Measurements from ENCODE around the gene TNFRSF8.

TNFRSF8 gene

GRCh38 chr1:12161324-12161661, 98.2 kb downstream of the TNFRSF8 start:
- H3K4me1 ChIP-seq (ENCODE audit: low read depth, poor library complexity, severe bottlenecking), result peaks cover 91% of the 10 kb centered on the region
- H3K4me2 ChIP-seq, result peak overlapping the region; percentile 85
- TF ChIP-seq, protein P1, sequence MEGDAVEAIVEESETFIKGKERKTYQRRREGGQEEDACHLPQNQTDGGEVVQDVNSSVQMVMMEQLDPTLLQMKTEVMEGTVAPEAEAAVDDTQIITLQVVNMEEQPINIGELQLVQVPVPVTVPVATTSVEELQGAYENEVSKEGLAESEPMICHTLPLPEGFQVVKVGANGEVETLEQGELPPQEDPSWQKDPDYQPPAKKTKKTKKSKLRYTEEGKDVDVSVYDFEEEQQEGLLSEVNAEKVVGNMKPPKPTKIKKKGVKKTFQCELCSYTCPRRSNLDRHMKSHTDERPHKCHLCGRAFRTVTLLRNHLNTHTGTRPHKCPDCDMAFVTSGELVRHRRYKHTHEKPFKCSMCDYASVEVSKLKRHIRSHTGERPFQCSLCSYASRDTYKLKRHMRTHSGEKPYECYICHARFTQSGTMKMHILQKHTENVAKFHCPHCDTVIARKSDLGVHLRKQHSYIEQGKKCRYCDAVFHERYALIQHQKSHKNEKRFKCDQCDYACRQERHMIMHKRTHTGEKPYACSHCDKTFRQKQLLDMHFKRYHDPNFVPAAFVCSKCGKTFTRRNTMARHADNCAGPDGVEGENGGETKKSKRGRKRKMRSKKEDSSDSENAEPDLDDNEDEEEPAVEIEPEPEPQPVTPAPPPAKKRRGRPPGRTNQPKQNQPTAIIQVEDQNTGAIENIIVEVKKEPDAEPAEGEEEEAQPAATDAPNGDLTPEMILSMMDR (conservative IDR thresholded peaks at IDR 0.05; ENCODE audit: low read depth, low read length), result no peak
- H3K27ac ChIP-seq, result peak overlapping the region; percentile 93
- H2AFZ ChIP-seq (ENCODE audit: low read depth), result peak overlapping the region; percentile 60; the same call in 1 of the 2 replicates
- no peak overlapping the region for H3K4me3 ChIP-seq (IDR thresholded peaks at IDR 0.05; ENCODE audit: insufficient read depth, low read depth, low read length)
- H4K20me1 ChIP-seq (ENCODE audit: insufficient read depth), result no peaks in the 10 kb centered on the region
- peak overlapping the region; percentile 57 for H3K9ac ChIP-seq
- H3K79me2 ChIP-seq (ENCODE audit: insufficient read depth, low read depth), result no peaks in the 10 kb centered on the region
- no peaks in the 10 kb centered on the region for H3K36me3 ChIP-seq (ENCODE audit: insufficient read depth)
- H3K27me3 ChIP-seq (ENCODE audit: insufficient read depth, low read depth), result no peaks in the 10 kb centered on the region

DNA sequence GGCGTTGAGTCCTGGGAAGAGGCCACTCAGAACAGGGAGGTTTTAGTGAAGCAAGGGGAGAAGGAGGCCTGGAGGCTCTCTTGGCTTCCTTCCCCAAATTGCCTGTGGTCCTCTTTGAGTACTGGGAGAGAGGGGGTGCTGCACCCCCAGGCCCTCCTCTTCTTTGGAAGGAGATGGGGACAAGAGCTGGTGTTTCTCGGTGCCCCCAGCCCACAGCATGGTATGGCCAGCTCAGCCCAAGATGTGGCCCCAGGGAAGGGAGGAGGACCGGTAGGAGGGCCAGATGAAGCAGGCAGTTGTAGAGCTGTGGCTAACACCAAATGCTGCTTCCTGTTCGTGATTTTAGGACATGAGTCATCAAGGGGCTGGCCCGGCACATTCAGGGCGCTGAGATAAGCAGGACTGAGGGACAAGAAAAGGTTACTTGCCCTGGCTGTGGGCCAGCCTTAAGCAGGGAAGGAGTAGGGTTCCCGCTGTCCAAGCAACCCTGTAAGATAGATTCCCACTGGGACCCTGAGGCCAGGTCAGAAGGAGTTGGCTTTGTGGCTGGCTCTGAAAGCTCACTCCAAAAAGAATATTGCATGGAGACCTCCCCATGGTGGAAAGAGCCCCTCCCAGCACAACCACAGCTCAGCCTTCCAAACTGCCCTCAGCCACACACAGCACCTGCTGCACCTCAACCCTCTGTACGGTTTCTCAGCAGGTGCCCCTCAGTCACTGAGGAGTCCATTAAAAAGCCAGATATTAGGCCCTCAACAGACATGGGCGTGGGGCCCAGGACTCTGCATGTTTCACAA, 98.8 kb downstream of the TNFRSF8 start:
- TF ChIP-seq, protein P1 (conservative IDR thresholded peaks at IDR 0.05; ENCODE audit: low read depth, low read length), result no peak
- peak overlapping the region; percentile 85 for H3K4me2 ChIP-seq
- peak overlapping the region; percentile 60; the same call in 1 of the 2 replicates for H2AFZ ChIP-seq (ENCODE audit: low read depth)
- no peaks in the 10 kb centered on the region for H4K20me1 ChIP-seq (ENCODE audit: insufficient read depth)
- no peak overlapping the region for H3K4me3 ChIP-seq (IDR thresholded peaks at IDR 0.05; ENCODE audit: insufficient read depth, low read depth, low read length)
- no peaks in the 10 kb centered on the region for H3K27me3 ChIP-seq (ENCODE audit: insufficient read depth, low read depth)
- H3K27ac ChIP-seq, result peak overlapping the region; percentile 93
- no peaks in the 10 kb centered on the region for H3K36me3 ChIP-seq (ENCODE audit: insufficient read depth)
- no peaks in the 10 kb centered on the region for H3K79me2 ChIP-seq (ENCODE audit: insufficient read depth, low read depth)
- H3K9ac ChIP-seq, result peak overlapping the region; percentile 57
- peaks cover 93% of the 10 kb centered on the region for H3K4me1 ChIP-seq (ENCODE audit: low read depth, poor library complexity, severe bottlenecking)

GRCh38 chr1:12162459-12163137, 99.5 kb downstream of the TNFRSF8 start:
- peak overlapping the region; percentile 93 for H3K27ac ChIP-seq
- no peaks in the 10 kb centered on the region for H4K20me1 ChIP-seq (ENCODE audit: insufficient read depth)
- no peak overlapping the region for H3K4me3 ChIP-seq (IDR thresholded peaks at IDR 0.05; ENCODE audit: insufficient read depth, low read depth, low read length)
- peak overlapping the region; percentile 57 for H3K9ac ChIP-seq
- H3K4me1 ChIP-seq (ENCODE audit: low read depth, poor library complexity, severe bottlenecking), result peaks cover 86% of the 10 kb centered on the region
- H3K79me2 ChIP-seq (ENCODE audit: insufficient read depth, low read depth), result peaks cover 6% of the 10 kb centered on the region
- H3K4me2 ChIP-seq, result peak overlapping the region; percentile 85
- H3K36me3 ChIP-seq (ENCODE audit: insufficient read depth), result no peaks in the 10 kb centered on the region
- peak overlapping the region; percentile 60; the same call in 1 of the 2 replicates for H2AFZ ChIP-seq (ENCODE audit: low read depth)
- TF ChIP-seq, protein P1 (conservative IDR thresholded peaks at IDR 0.05; ENCODE audit: low read depth, low read length), result no peak
- H3K27me3 ChIP-seq (ENCODE audit: insufficient read depth, low read depth), result no peaks in the 10 kb centered on the region

GRCh38 chr1:12163210-12163609, 100.1 kb downstream of the TNFRSF8 start:
- peak overlapping the region; percentile 85 for H3K4me2 ChIP-seq
- H3K9ac ChIP-seq, result no peak overlapping the region
- H3K27ac ChIP-seq, result peak overlapping the region; percentile 93
- H3K4me3 ChIP-seq (IDR thresholded peaks at IDR 0.05; ENCODE audit: insufficient read depth, low read depth, low read length), result no peak overlapping the region
- H3K36me3 ChIP-seq (ENCODE audit: insufficient read depth), result no peaks in the 10 kb centered on the region
- H4K20me1 ChIP-seq (ENCODE audit: insufficient read depth), result no peaks in the 10 kb centered on the region
- peaks cover 80% of the 10 kb centered on the region for H3K4me1 ChIP-seq (ENCODE audit: low read depth, poor library complexity, severe bottlenecking)
- TF ChIP-seq, protein P1 (conservative IDR thresholded peaks at IDR 0.05; ENCODE audit: low read depth, low read length), result no peak
- H2AFZ ChIP-seq (ENCODE audit: low read depth), result no peak overlapping the region
- no peaks in the 10 kb centered on the region for H3K27me3 ChIP-seq (ENCODE audit: insufficient read depth, low read depth)
- peaks cover 12% of the 10 kb centered on the region for H3K79me2 ChIP-seq (ENCODE audit: insufficient read depth, low read depth)
